HG03025 (cell line): ENCODE data around the gene SLC66A3.
A peak's percentile ranks its signal among the peaks of the same experiment; 100 is the strongest.

Source experiments
- ATAC-seq: cut with Tn5 transposase; IDR thresholded peaks from one replicate; pipeline ENCODE4 v1.9.1; 2021; ENCODE audit warnings: mild to moderate bottlenecking, moderate library complexity; ENCODE audit not compliant: unreplicated experiment, low FRiP score

Gene SLC66A3

GRCh38 chr2:11155381-11156035 is at the start of gene SLC66A3:
SLC66A3 (plus strand) TSS chr2:11155467; CDS start chr2:11155547, 80 bp downstream.
- peak; percentile 83 for ATAC-seq

GRCh38 chr2:11109002-11109401 is 46.3 kb upstream of the SLC66A3 start:
- no peak for ATAC-seq

GRCh38 chr2:11112870-11113428 is 42.3 kb upstream of the SLC66A3 start:
- ATAC-seq, result no peak

GRCh38 chr2:11117776-11118175 is 37.5 kb upstream of the SLC66A3 start:
- ATAC-seq, result no peak

- no peak for ATAC-seq
These were observed 36.5 kb upstream of the SLC66A3 start for GRCh38 chr2:11118761-11119160.

- ATAC-seq, result no peak
These were observed 34.0 kb upstream of the SLC66A3 start for GRCh38 chr2:11121099-11121822.

GRCh38 chr2:11121823-11122155 is 33.5 kb upstream of the SLC66A3 start:
- ATAC-seq, result no peak

- ATAC-seq, result no peak
These were observed 32.9 kb upstream of the SLC66A3 start for GRCh38 chr2:11122380-11122779.

- no peak for ATAC-seq
These were observed 32.1 kb upstream of the SLC66A3 start for GRCh38 chr2:11123001-11123809.

- no peak for ATAC-seq
These were observed 31.2 kb upstream of the SLC66A3 start for GRCh38 chr2:11123856-11124759.

GRCh38 chr2:11124760-11125068 is 30.6 kb upstream of the SLC66A3 start:
- no peak for ATAC-seq

- no peak for ATAC-seq
These were observed 27.5 kb upstream of the SLC66A3 start for GRCh38 chr2:11127761-11128160.

- no peak for ATAC-seq
These were observed 26.9 kb upstream of the SLC66A3 start for GRCh38 chr2:11128243-11128951.

GRCh38 chr2:11129598-11130449 is 25.4 kb upstream of the SLC66A3 start:
- no peak for ATAC-seq

GRCh38 chr2:11131166-11131920 is 23.9 kb upstream of the SLC66A3 start:
- ATAC-seq, result no peak

GRCh38 chr2:11132036-11132671 is 23.1 kb upstream of the SLC66A3 start:
- no peak for ATAC-seq

GRCh38 chr2:11133238-11133935 is 21.9 kb upstream of the SLC66A3 start:
- no peak for ATAC-seq
